K562 (cell line): ENCODE results near the gene LMNTD2. TPM values are rescaled to one million over a fixed set of nuclear protein-coding genes. Genes with fewer than 3 reads are reported as not detected.

ENCODE experiments used
- ARID2 ChIP-seq: fragments of 450-650 bp; IDR thresholded peaks from 2 replicates; pipeline ENCODE4 v1.6.1; 2017; ENCODE audit warnings: antibody characterized with exemption, mild to moderate bottlenecking
- BRD9 ChIP-seq: fragments of 450-650 bp; IDR thresholded peaks from 2 replicates; pipeline ENCODE4 v1.6.1; 2018; ENCODE audit warnings: low read depth; ENCODE audit not compliant: partially characterized antibody
- CC2D1A ChIP-seq: fragments of 450-650 bp; IDR thresholded peaks from 2 replicates; pipeline ENCODE4 v1.6.1; 2017; ENCODE audit warnings: mild to moderate bottlenecking
- CHD2 ChIP-seq: IDR thresholded peaks from 2 replicates; pipeline ENCODE4 v1.6.1; 2011; ENCODE audit warnings: low read depth, low read length
- EGR1 ChIP-seq: fragments of 450-650 bp; conservative IDR thresholded peaks from 2 replicates; pipeline ENCODE4 v1.6.1; 2017; ENCODE audit warnings: mild to moderate bottlenecking
- GABPB1 ChIP-seq: sonication (generic); formaldehyde crosslinking; IDR thresholded peaks from 2 replicates; pipeline ENCODE4 v1.8.0; 2022; ENCODE audit warnings: mild to moderate bottlenecking, missing genetic modification reagents
- HIVEP1 ChIP-seq: fragments of 250-450 bp; sonication (Bioruptor Pico); IDR thresholded peaks from 2 replicates; pipeline ENCODE4 v1.4.0; 2020; ENCODE audit warnings: mild to moderate bottlenecking
- HMGN3 ChIP-seq: IDR thresholded peaks from 2 replicates; pipeline ENCODE4 v1.6.1; 2011; ENCODE audit warnings: borderline replicate concordance, low read depth, mild to moderate bottlenecking, mixed read lengths, low read length; ENCODE audit not compliant: insufficient read length; ENCODE audit errors: extremely low read depth
- KDM5B ChIP-seq: fragments of 200-600 bp; sonication (generic); IDR thresholded peaks from 2 replicates; pipeline ENCODE4 v1.6.1; 2012; ENCODE audit warnings: low read depth, mild to moderate bottlenecking, moderate library complexity, low read length, control low read depth, inconsistent platforms; ENCODE audit not compliant: insufficient replicate concordance
- MAFK ChIP-seq: IDR thresholded peaks from 2 replicates; pipeline ENCODE4 v1.6.1; 2011; ENCODE audit warnings: low read length, improper control_type of control experiment
- NCOA1 ChIP-seq: fragments of 450-650 bp; IDR thresholded peaks from 2 replicates; pipeline ENCODE4 v1.6.1; 2016; ENCODE audit warnings: low read depth
- NEUROD1 ChIP-seq: fragments of 150-350 bp; IDR thresholded peaks from 2 replicates; pipeline ENCODE4 v1.6.1; 2014; ENCODE audit warnings: borderline replicate concordance, low read length, low read depth; ENCODE audit not compliant: partially characterized antibody
- NR4A1 ChIP-seq, 2 experiments: fragments of 250-450 bp in 1 of 2; fragments of 450-650 bp in 1 of 2; sonication (Bioruptor Pico) in 1 of 2; IDR thresholded peaks; 2 replicates each; pipeline versions ENCODE4 v1.4.0 to v1.6.1; 2016 to 2020; ENCODE audit warnings: mild to moderate bottlenecking in 2 of 2, missing compliant biosample characterization in 1 of 2, missing genetic modification characterization in 1 of 2, moderate library complexity in 1 of 2
- PHF20 ChIP-seq: fragments of 450-650 bp; IDR thresholded peaks from 2 replicates; pipeline ENCODE4 v1.6.1; 2018; ENCODE audit not compliant: partially characterized antibody
- RAD51 ChIP-seq: fragments of 450-650 bp; IDR thresholded peaks from 2 replicates; pipeline ENCODE4 v1.7.1; 2016; ENCODE audit warnings: low read depth, mild to moderate bottlenecking, borderline replicate concordance
- RHOXF2B ChIP-seq: fragments of 250-450 bp; sonication (Bioruptor Pico); conservative IDR thresholded peaks from 2 replicates; pipeline ENCODE4 v1.5.1; 2021
- TAL1 ChIP-seq: fragments of 450-650 bp; IDR thresholded peaks from 2 replicates; pipeline ENCODE4 v1.6.1; 2016; ENCODE audit warnings: mild to moderate bottlenecking
- TCF7L2 ChIP-seq: fragments of 150-350 bp; IDR thresholded peaks from 2 replicates; pipeline ENCODE4 v1.6.1; 2016; ENCODE audit warnings: low read depth, mild to moderate bottlenecking, low read length, moderate library complexity
- TFAM ChIP-seq: fragments of 250-450 bp; sonication (Bioruptor Pico); conservative IDR thresholded peaks from 2 replicates; pipeline ENCODE4 v1.5.0; 2021; ENCODE audit warnings: mild to moderate bottlenecking, moderate library complexity
- TRIM28 ChIP-seq: fragments of 450-650 bp; IDR thresholded peaks from 2 replicates; pipeline ENCODE4 v1.6.1; 2017
- XRCC3 ChIP-seq: fragments of 450-650 bp; IDR thresholded peaks from 2 replicates; pipeline ENCODE4 v1.6.1; 2017; ENCODE audit warnings: mild to moderate bottlenecking, moderate library complexity
- ZNF134 ChIP-seq: fragments of 250-450 bp; sonication (Bioruptor Pico); conservative IDR thresholded peaks from 2 replicates; pipeline ENCODE4 v1.4.0; 2020
- ZNF583 ChIP-seq: fragments of 250-450 bp; sonication (Bioruptor Pico); IDR thresholded peaks from 2 replicates; pipeline ENCODE4 v1.4.0; 2020
- ZNF589 ChIP-seq: fragments of 200-800 bp; sonication (Bioruptor generic); IDR thresholded peaks from 2 replicates; pipeline ENCODE4 v1.6.1; 2016; ENCODE audit warnings: low read depth, missing genetic modification characterization, missing compliant biosample characterization
- ZNF696 ChIP-seq: fragments of 250-450 bp; sonication (Bioruptor Pico); conservative IDR thresholded peaks from 2 replicates; pipeline ENCODE4 v1.4.0; 2020; ENCODE audit warnings: mild to moderate bottlenecking, moderate library complexity
- polyA plus RNA-seq, 8 experiments: library from polyadenylated mRNA; depleted of rRNA in 4 of 8; stranded (reverse) in 5 of 8; unstranded in 3 of 8; fragments of >200 nt; fragmentation: Nextera tagmentation in 2 of 8; fragmentation: Illumina TruSeq in 1 of 8; extraction: Ambion mirVana in 2 of 8; extraction: Trizol in 1 of 8; gene quantifications; 2 replicates each; pipeline versions ENCODE4 v1.2.1 to v1.2.3, GENCODE V29; 2011 to 2014; ENCODE audit warnings: inconsistent platforms in 1 of 8, missing spikeins in 1 of 8
- total RNA-seq, 7 experiments: library from RNA; depleted of rRNA in 6 of 7; stranded (reverse); fragments of >200 nt in 6 of 7; fragmentation: Illumina TruSeq in 2 of 7; extraction: Trizol in 2 of 7; gene quantifications; 2 replicates each; pipeline versions ENCODE4 v1.2.1 to v1.2.3, GENCODE V29; 2011 to 2021; ENCODE audit warnings: low replicate concordance in 1 of 7
- TF ChIP-seq, protein P1 (sequence below): fragments of 450-650 bp; conservative IDR thresholded peaks from 2 replicates; pipeline ENCODE4 v1.6.1; 2016; ENCODE audit warnings: missing genetic modification characterization, low read depth, mild to moderate bottlenecking, missing compliant biosample characterization, moderate library complexity
- TF ChIP-seq, protein P2 (sequence below): sonication (generic); formaldehyde crosslinking; IDR thresholded peaks from 2 replicates; pipeline ENCODE4 v1.8.1; 2023; ENCODE audit warnings: mild to moderate bottlenecking, missing genetic modification reagents
- TF ChIP-seq, protein P3 (sequence below): fragments of 250-450 bp; sonication (Bioruptor Pico); IDR thresholded peaks from 2 replicates; pipeline ENCODE4 v1.9.0; 2021; ENCODE audit warnings: mild to moderate bottlenecking

The LMNTD2 gene
- total and polyA plus RNA-seq, 9 of the 15 experiments (the other 6 are each of a cell fraction or from before 2014, with no cell fraction given), result 0.48 to 4.2 (median 1.5) TPM; not detected in 3

DNA sequence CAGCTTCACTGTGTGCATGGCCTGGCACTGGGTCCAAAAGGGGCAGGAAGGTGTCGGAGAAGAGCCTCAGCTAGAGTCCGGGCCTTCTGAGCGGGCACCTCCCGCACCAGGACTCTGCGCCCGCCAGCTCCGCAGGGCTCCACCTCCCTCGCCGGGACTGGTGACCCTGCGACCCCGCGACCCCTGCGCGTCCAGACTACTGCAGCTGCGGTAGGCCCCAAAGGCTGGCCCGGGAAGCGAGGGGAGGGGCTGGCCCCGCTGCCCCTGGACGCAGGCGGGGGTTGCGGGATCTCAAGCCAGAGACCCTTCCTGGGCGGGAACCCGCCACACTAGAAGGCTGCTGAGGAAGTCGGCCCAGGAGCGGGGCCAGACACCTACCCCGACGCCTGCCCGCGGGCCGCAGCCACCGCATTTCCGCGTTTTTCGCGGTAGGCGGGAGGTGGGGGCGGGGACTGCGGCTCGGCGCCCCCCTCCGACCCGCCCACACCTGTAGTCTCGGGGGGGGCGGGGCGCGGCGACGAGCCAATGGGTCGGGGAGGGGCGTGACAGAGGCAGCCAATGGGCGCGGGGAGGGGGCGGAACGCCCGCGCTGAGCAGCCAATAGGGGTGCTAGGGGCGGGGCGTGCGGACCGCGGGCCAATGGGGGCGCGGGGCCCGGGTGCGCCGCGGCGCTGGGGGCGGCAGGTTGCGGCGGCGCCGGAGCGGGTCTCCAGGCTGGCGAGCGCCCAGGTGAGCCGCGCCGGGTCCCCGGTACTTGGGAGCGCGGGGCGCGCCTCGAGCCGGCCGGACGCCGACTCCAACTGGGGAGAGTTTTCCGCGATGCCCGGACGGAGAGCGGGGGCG, at the start of gene LMNTD2, which contains the start of gene RASSF7 (continued):
- no peak for TF ChIP-seq RAD51
- TF ChIP-seq PHF20, result peak; percentile 91
- no peak; the same call in 1 of the 2 replicates for TF ChIP-seq ZNF589 (CRISPR knock-in tag)
- no peak for TF ChIP-seq CC2D1A
- no peak for TF ChIP-seq NCOA1
- TF ChIP-seq TAL1, result no peak
- TF ChIP-seq ARID2, result no peak
- TF ChIP-seq, protein P1, sequence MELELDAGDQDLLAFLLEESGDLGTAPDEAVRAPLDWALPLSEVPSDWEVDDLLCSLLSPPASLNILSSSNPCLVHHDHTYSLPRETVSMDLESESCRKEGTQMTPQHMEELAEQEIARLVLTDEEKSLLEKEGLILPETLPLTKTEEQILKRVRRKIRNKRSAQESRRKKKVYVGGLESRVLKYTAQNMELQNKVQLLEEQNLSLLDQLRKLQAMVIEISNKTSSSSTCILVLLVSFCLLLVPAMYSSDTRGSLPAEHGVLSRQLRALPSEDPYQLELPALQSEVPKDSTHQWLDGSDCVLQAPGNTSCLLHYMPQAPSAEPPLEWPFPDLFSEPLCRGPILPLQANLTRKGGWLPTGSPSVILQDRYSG (tag), result no peak
- TF ChIP-seq CHD2, result peak; percentile 87
- 0 out of 2 replicates have a peak, but pooled peaks have one; percentile 33 for TF ChIP-seq RHOXF2B (CRISPR knock-in tag)
- TF ChIP-seq HMGN3, result no peak
- no peak for TF ChIP-seq TFAM (CRISPR knock-in tag)
- 0 out of 2 replicates have a peak, but pooled peaks have one; percentile 16 for TF ChIP-seq ZNF583
- TF ChIP-seq TCF7L2, result no peak
- TF ChIP-seq, protein P2, sequence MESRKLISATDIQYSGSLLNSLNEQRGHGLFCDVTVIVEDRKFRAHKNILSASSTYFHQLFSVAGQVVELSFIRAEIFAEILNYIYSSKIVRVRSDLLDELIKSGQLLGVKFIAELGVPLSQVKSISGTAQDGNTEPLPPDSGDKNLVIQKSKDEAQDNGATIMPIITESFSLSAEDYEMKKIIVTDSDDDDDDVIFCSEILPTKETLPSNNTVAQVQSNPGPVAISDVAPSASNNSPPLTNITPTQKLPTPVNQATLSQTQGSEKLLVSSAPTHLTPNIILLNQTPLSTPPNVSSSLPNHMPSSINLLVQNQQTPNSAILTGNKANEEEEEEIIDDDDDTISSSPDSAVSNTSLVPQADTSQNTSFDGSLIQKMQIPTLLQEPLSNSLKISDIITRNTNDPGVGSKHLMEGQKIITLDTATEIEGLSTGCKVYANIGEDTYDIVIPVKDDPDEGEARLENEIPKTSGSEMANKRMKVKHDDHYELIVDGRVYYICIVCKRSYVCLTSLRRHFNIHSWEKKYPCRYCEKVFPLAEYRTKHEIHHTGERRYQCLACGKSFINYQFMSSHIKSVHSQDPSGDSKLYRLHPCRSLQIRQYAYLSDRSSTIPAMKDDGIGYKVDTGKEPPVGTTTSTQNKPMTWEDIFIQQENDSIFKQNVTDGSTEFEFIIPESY (CRISPR knock-in tag), result 0 out of 2 replicates have a peak, but pooled peaks have one; percentile 2
- TF ChIP-seq TRIM28, result no peak; the same call in 1 of the 2 replicates
- peak; percentile 50 for TF ChIP-seq KDM5B
- peak; percentile 52; the same call in 1 of the 2 replicates for TF ChIP-seq NR4A1 (CRISPR knock-in tag; IDR thresholded peaks at IDR 0.05)
- no peak for TF ChIP-seq NR4A1 (tag; IDR thresholded peaks at IDR 0.05)
- 0 out of 2 replicates have a peak, but pooled peaks have one; percentile 24 for TF ChIP-seq GABPB1
- TF ChIP-seq ZNF134 (CRISPR knock-in tag), result no peak
- no peak for TF ChIP-seq MAFK
- TF ChIP-seq, protein P3, sequence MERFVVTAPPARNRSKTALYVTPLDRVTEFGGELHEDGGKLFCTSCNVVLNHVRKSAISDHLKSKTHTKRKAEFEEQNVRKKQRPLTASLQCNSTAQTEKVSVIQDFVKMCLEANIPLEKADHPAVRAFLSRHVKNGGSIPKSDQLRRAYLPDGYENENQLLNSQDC (CRISPR knock-in tag), result no peak
- TF ChIP-seq XRCC3, result no peak
- no peak for TF ChIP-seq ZNF696 (CRISPR knock-in tag)
- peak; percentile 96 for TF ChIP-seq NEUROD1
- TF ChIP-seq BRD9, result no peak
- TF ChIP-seq EGR1, result peak; percentile 76
- TF ChIP-seq HIVEP1 (CRISPR knock-in tag), result no peak
